ENCODE measurements around the gene CTBP1.
A peak's percentile ranks its signal among the peaks of the same experiment; 100 is the strongest.

GRCh38 chr4:1243451-1244080 is 5.4 kb downstream of the CTBP1 start:
- TF ChIP-seq CTCF (IDR thresholded peaks at IDR 0.05; ENCODE audit: low read length) (peak; percentile 39), EZH2 (IDR thresholded peaks at IDR 0.05; ENCODE audit: borderline replicate concordance, low read length) (no peak)

Measured in OCI-LY1 (cell line).